Esophagus squamous epithelium (tissue), 5 donors: ENCODE data around the gene KCNK17. TPM values are rescaled to one million over a fixed set of nuclear protein-coding genes. Genes with fewer than 3 reads are reported as not detected.

ENCODE experiments used
- DNase-seq: peaks from one replicate; lab custom pipeline; 2025; lab: John Stamatoyannopoulos, UW
- H3K27ac ChIP-seq, 4 donors: fragments of 200-600 bp; sonication (generic); one replicate each; pipeline ENCODE4 v1.5.1; 2016 to 2019; ENCODE audit warnings: mild to moderate bottlenecking in 1 of 4
- H3K27me3 ChIP-seq, 4 donors: fragments of 200-600 bp; sonication (generic); 1 replicate in 3 of 4; 2 replicates in 1 of 4; pipeline versions ENCODE4 v1.5.1 to v1.6.0; 2017 to 2021; ENCODE audit warnings: antibody characterized with exemption in 1 of 4
- H3K36me3 ChIP-seq, 3 donors: fragments of 200-600 bp; sonication (generic); one replicate each; pipeline ENCODE4 v1.5.1; 2016 to 2019
- H3K4me1 ChIP-seq, 3 donors: fragments of 200-600 bp; sonication (generic); one replicate each; pipeline ENCODE4 v1.5.1; 2017 to 2019
- H3K4me3 ChIP-seq, 4 donors: fragments of 200-600 bp; sonication (generic); 1 replicate in 3 of 4; 2 replicates in 1 of 4; pipeline ENCODE4 v1.5.1; 2016 to 2019; ENCODE audit warnings: mild to moderate bottlenecking in 2 of 4, moderate library complexity in 1 of 4
- H3K9me3 ChIP-seq, 3 donors: fragments of 200-600 bp; sonication (generic); one replicate each; pipeline ENCODE4 v1.5.1; 2016 to 2019
- POLR2A ChIP-seq, 4 donors: fragments of 450-650 bp; IDR thresholded peaks; one replicate each; pipeline ENCODE4 v1.6.1; 2017; ENCODE audit warnings: antibody characterized with exemption in 4 of 4, mild to moderate bottlenecking in 4 of 4, moderate library complexity in 3 of 4
- WGBS, 2 donors: methylation state at CpG; one replicate each; pipeline ENCODE4 v1.1.5; 2018; 5-methylcytosine and 5-hydroxymethylcytosine counted together
- intact Hi-C: fragments of 100-400 bp; cut with DNase I; formaldehyde crosslinking; loops from one replicate; pipeline ENCODE4 v1.15.0; 2022
- total RNA-seq, 4 donors: library from RNA; depleted of rRNA; stranded (reverse); fragments of >200 nt; gene quantifications; one replicate each; pipeline ENCODE4 v1.1.0, GENCODE V29; 2016
- TF ChIP-seq, protein P1 (sequence below), 6 experiments: fragments of 450-650 bp in 4 of 6; fragments of 200-600 bp in 2 of 6; sonication (generic) in 2 of 6; IDR thresholded peaks; one replicate each; pipeline ENCODE4 v1.5.1; 2016 to 2019; ENCODE audit warnings: antibody characterized with exemption in 6 of 6, mild to moderate bottlenecking in 4 of 6, moderate library complexity in 4 of 6
- donor health status: DM: yes; HTN: yes; CAD: no.

Gene KCNK17
- total RNA-seq: 1 to 10 TPM in 2 of 4 donors, under 1 TPM in 1, not detected in 1; 0.31 to 1.2 (median 1.1) TPM

- Histone ChIP-seq H3K27me3 (peaks cover 7 to 90% (median 18%) of the 10 kb centered on the region in 4 donors), H3K9me3 (no peaks in the 10 kb centered on the region), H3K27ac (no peak within 1 kb of the TSS), H3K4me1 (peaks cover 12 to 21% (median 16%) of the 10 kb centered on the region in 3 donors), H3K4me3 (peak within 1 kb of the TSS; percentile 1 to 49 (median 40)), H3K36me3 (no peaks in the 10 kb centered on the region)
- no peak for TF ChIP-seq POLR2A (IDR thresholded peaks at IDR 0.05)
- TF ChIP-seq, protein P1, sequence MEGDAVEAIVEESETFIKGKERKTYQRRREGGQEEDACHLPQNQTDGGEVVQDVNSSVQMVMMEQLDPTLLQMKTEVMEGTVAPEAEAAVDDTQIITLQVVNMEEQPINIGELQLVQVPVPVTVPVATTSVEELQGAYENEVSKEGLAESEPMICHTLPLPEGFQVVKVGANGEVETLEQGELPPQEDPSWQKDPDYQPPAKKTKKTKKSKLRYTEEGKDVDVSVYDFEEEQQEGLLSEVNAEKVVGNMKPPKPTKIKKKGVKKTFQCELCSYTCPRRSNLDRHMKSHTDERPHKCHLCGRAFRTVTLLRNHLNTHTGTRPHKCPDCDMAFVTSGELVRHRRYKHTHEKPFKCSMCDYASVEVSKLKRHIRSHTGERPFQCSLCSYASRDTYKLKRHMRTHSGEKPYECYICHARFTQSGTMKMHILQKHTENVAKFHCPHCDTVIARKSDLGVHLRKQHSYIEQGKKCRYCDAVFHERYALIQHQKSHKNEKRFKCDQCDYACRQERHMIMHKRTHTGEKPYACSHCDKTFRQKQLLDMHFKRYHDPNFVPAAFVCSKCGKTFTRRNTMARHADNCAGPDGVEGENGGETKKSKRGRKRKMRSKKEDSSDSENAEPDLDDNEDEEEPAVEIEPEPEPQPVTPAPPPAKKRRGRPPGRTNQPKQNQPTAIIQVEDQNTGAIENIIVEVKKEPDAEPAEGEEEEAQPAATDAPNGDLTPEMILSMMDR (IDR thresholded peaks at IDR 0.05): no peak
- DNase-seq: no peak
- intact Hi-C loops: loop anchor here (5.0 to 10.0 kb wide), 2 partner anchors 340 to 442 kb away; no protein-coding TSS in a partner anchor
- WGBS, 2 donors: 6 to 73% methylated on average over 4 to 11 of the region's 28 CpGs
Measured at GRCh38 chr6:39314273-39314795, at the start of gene KCNK17. Gene KCNK17, minus strand, starts transcription at chr6:39314419. Its CDS starts 99 bp downstream, at chr6:39314320.

DNA sequence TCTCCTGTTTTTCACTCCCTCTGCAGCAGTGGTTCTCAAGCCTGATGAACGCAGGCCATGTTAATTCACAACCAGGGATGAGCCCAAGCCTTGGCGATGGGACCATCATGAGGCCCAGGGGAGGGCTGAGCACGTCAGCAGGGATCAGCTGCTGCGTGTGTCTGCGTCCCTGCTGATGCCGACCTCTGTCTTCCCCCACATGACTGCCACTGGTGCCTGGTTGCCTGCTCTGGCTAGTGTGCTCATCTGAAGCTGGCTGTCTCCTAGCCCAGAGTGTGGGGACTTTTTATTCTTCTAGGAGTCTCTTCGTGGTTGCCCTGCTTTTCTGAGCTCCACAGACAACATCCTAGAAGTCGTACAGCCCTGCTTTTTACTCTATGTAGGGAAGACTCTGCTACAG, 49.1 kb upstream of the KCNK17 start:
- DNase-seq: no peak
- no peak overlapping the region for H3K27ac ChIP-seq
- H3K4me1 ChIP-seq: peaks cover 2 to 8% (median 4%) of the 10 kb centered on the region in 3 donors
- 76 to 89% methylated on average over 5 to 8 of the region's 8 CpGs for WGBS, 2 donors
- intact Hi-C loops: no loop called here
- no peak for TF ChIP-seq POLR2A (IDR thresholded peaks at IDR 0.05)
- TF ChIP-seq, protein P1 (IDR thresholded peaks at IDR 0.05): no peak
- H3K4me3 ChIP-seq: no peak overlapping the region
- H3K36me3 ChIP-seq: no peaks in the 10 kb centered on the region
- no peaks in the 10 kb centered on the region for H3K27me3 ChIP-seq
- no peaks in the 10 kb centered on the region for H3K9me3 ChIP-seq

GRCh38 chr6:39362487-39362865, 48.3 kb upstream of the KCNK17 start:
- 7% methylated on average over 2 of the region's 3 CpGs; no CpG with 5 or more reads in 1 of the 2 donors for WGBS, 2 donors
- DNase-seq: no peak
- Histone ChIP-seq H3K27ac (no peak overlapping the region), H3K36me3 (no peaks in the 10 kb centered on the region), H3K4me3 (no peak overlapping the region), H3K27me3 (no peaks in the 10 kb centered on the region), H3K9me3 (no peaks in the 10 kb centered on the region), H3K4me1 (peaks cover 2 to 8% (median 4%) of the 10 kb centered on the region in 3 donors)
- TF ChIP-seq, protein P1 (IDR thresholded peaks at IDR 0.05): no peak
- TF ChIP-seq POLR2A (IDR thresholded peaks at IDR 0.05): no peak
- intact Hi-C loops: no loop called here

GRCh38 chr6:39361657-39362486, 47.7 kb upstream of the KCNK17 start:
- H3K27me3 ChIP-seq: no peaks in the 10 kb centered on the region
- H3K9me3 ChIP-seq: no peaks in the 10 kb centered on the region
- DNase-seq: no peak
- intact Hi-C loops: no loop called here
- TF ChIP-seq POLR2A (IDR thresholded peaks at IDR 0.05): no peak
- TF ChIP-seq, protein P1 (IDR thresholded peaks at IDR 0.05): peak; percentile 39 to 72 (median 59)
- peaks cover 2 to 8% (median 4%) of the 10 kb centered on the region in 3 donors for H3K4me1 ChIP-seq
- H3K27ac ChIP-seq: no peak overlapping the region
- H3K36me3 ChIP-seq: no peaks in the 10 kb centered on the region
- H3K4me3 ChIP-seq: no peak overlapping the region
- 40 to 55% methylated on average over 9 to 17 of the region's 21 CpGs for WGBS, 2 donors

DNA sequence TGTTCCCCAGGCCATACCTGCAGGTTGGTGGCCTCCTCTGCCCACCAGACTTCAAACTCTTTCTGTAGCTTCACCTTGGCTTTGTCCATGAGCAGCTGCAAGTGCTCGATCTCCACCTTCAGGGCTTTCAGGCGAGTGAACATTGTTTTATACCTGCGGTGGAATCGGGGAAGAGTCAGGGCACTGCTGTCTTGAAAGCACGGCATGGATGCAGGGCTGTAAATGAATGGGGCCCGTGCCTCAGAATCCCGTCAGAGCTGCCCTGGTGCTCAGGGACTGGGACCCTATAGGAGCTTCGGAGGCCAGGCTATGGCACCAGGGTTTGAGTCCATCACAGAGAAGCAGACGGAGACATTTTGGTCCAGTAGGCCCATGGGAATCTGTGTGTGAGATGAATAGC, 46.2 kb upstream of the KCNK17 start:
- Histone ChIP-seq H3K9me3 (no peaks in the 10 kb centered on the region), H3K4me3 (no peak overlapping the region), H3K27me3 (no peaks in the 10 kb centered on the region), H3K27ac (no peak overlapping the region), H3K36me3 (no peaks in the 10 kb centered on the region), H3K4me1 (peaks cover 2 to 8% (median 4%) of the 10 kb centered on the region in 3 donors)
- TF ChIP-seq, protein P1 (IDR thresholded peaks at IDR 0.05): no peak
- TF ChIP-seq POLR2A (IDR thresholded peaks at IDR 0.05): no peak
- no peak for DNase-seq
- 73 to 100% methylated on average over 1 to 6 of the region's 9 CpGs for WGBS, 2 donors
- intact Hi-C loops: no loop called here
